Neural cell (in vitro differentiated cells): ENCODE data around the gene MEX3B.

Experiments used
- EP300 ChIP-seq: fragments of 450-650 bp; conservative IDR thresholded peaks from 2 replicates; pipeline ENCODE4 v1.6.1; 2014; ENCODE audit warnings: antibody characterized with exemption, mild to moderate bottlenecking, moderate library complexity; ENCODE audit not compliant: poor library complexity, severe bottlenecking
- MXI1 ChIP-seq: fragments of 450-650 bp; conservative IDR thresholded peaks from 2 replicates; pipeline ENCODE4 v1.6.1; 2014; ENCODE audit warnings: antibody characterized with exemption, mild to moderate bottlenecking; ENCODE audit not compliant: poor library complexity, severe bottlenecking
- POLR2AphosphoS5 ChIP-seq: IDR thresholded peaks from 2 replicates; pipeline ENCODE4 v1.6.1; 2012
- RAD21 ChIP-seq: fragments of 450-650 bp; conservative IDR thresholded peaks from 2 replicates; pipeline ENCODE4 v1.6.1; 2014; ENCODE audit warnings: antibody characterized with exemption, mild to moderate bottlenecking, moderate library complexity
- SMC3 ChIP-seq: fragments of 450-650 bp; conservative IDR thresholded peaks from 2 replicates; pipeline ENCODE4 v1.6.1; 2014; ENCODE audit warnings: antibody characterized with exemption, mild to moderate bottlenecking, moderate library complexity; ENCODE audit not compliant: poor library complexity
- TAF1 ChIP-seq: IDR thresholded peaks from 2 replicates; pipeline ENCODE4 v1.6.1; 2012; ENCODE audit warnings: low read depth
- TF ChIP-seq, protein P1 (sequence below): fragments of 450-650 bp; IDR thresholded peaks from 2 replicates; pipeline ENCODE4 v1.5.1; 2014; ENCODE audit warnings: antibody characterized with exemption, mild to moderate bottlenecking, moderate library complexity; ENCODE audit not compliant: poor library complexity, severe bottlenecking
- TF ChIP-seq, protein P2 (sequence below): IDR thresholded peaks from 2 replicates; pipeline ENCODE4 v1.6.1; 2012; ENCODE audit warnings: borderline replicate concordance

DNA sequence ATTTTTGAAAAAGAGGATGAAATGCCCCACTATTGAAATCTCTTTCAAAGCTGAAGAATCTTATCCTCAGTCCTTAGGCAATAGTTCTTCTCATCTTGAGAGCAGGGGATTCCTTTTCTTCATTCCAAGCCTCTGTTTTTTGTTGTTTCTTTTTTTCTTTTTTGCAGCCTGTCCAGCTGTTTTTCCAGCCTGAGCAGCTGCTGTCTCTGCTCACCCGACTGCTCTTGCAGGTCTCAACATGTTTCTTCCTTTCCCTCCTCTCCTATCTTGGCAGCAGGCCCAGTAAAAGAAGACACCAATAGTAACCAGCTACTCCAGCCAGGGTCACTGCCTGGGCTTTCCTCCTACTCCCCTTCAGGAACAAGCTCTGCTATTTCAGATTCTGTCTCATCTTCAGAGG is 23.8 kb downstream of the MEX3B start:
- TF ChIP-seq, protein P1, sequence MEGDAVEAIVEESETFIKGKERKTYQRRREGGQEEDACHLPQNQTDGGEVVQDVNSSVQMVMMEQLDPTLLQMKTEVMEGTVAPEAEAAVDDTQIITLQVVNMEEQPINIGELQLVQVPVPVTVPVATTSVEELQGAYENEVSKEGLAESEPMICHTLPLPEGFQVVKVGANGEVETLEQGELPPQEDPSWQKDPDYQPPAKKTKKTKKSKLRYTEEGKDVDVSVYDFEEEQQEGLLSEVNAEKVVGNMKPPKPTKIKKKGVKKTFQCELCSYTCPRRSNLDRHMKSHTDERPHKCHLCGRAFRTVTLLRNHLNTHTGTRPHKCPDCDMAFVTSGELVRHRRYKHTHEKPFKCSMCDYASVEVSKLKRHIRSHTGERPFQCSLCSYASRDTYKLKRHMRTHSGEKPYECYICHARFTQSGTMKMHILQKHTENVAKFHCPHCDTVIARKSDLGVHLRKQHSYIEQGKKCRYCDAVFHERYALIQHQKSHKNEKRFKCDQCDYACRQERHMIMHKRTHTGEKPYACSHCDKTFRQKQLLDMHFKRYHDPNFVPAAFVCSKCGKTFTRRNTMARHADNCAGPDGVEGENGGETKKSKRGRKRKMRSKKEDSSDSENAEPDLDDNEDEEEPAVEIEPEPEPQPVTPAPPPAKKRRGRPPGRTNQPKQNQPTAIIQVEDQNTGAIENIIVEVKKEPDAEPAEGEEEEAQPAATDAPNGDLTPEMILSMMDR = no peak
- TF ChIP-seq, protein P2, sequence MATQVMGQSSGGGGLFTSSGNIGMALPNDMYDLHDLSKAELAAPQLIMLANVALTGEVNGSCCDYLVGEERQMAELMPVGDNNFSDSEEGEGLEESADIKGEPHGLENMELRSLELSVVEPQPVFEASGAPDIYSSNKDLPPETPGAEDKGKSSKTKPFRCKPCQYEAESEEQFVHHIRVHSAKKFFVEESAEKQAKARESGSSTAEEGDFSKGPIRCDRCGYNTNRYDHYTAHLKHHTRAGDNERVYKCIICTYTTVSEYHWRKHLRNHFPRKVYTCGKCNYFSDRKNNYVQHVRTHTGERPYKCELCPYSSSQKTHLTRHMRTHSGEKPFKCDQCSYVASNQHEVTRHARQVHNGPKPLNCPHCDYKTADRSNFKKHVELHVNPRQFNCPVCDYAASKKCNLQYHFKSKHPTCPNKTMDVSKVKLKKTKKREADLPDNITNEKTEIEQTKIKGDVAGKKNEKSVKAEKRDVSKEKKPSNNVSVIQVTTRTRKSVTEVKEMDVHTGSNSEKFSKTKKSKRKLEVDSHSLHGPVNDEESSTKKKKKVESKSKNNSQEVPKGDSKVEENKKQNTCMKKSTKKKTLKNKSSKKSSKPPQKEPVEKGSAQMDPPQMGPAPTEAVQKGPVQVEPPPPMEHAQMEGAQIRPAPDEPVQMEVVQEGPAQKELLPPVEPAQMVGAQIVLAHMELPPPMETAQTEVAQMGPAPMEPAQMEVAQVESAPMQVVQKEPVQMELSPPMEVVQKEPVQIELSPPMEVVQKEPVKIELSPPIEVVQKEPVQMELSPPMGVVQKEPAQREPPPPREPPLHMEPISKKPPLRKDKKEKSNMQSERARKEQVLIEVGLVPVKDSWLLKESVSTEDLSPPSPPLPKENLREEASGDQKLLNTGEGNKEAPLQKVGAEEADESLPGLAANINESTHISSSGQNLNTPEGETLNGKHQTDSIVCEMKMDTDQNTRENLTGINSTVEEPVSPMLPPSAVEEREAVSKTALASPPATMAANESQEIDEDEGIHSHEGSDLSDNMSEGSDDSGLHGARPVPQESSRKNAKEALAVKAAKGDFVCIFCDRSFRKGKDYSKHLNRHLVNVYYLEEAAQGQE = no peak
- no peak for TF ChIP-seq POLR2AphosphoS5
- TF ChIP-seq TAF1 = no peak
- TF ChIP-seq RAD21 = no peak
- no peak for TF ChIP-seq MXI1
- TF ChIP-seq SMC3 = no peak
- no peak for TF ChIP-seq EP300
